ENCODE results near the gene SERF2.
A peak's percentile ranks its signal among the peaks of the same experiment; 100 is the strongest.
"Not testable (repeated sequence)": the region's sequence is repeated elsewhere in the genome, so short reads cannot be mapped to it uniquely, and the experiment has no call there.

The SERF2 gene
- 170 to 272 reads per million in 2 donors for total RNA-seq

DNA sequence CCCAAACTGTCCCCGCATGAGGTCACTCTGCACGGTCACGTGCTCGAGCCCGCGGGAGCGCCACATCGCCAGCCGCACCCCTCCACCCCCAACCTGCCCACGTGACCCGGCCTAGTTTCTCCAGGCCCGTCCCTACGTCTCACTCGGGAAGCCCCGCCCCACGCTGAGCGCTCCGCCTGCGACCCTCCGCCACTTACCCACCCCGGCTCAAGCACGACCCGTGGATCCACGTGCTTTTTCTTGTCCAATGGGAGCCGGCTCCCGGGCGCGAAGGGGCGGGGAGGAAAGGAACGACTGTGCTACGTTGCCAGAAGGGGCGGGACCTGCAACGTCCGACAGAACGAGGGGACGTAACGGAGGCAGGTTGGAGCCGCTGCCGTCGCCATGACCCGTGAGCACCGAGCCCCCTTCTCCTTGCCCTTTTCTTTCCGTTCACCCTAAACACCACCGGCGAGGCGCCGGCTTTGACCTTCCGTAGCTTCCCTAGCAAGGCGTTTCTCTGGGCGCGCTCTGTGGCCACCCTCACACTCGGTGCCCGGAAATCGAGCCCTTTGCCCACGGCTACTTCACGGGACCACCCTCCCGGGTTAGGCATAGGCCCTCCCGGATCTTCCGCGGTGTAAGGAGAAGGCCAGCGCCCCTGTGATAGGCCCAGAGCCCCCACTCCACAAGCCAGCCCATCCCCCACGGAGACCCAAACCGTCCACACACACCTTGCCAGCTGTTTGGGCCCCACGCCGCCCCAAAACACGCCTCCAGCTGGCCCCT lies at the start of gene SERF2:
SERF2 (plus strand) TSS at position 328 of the 768 bp plus-strand sequence; CDS start at position 385, 57 bp downstream.
- DNase-seq: peak; percentile 99

DNA sequence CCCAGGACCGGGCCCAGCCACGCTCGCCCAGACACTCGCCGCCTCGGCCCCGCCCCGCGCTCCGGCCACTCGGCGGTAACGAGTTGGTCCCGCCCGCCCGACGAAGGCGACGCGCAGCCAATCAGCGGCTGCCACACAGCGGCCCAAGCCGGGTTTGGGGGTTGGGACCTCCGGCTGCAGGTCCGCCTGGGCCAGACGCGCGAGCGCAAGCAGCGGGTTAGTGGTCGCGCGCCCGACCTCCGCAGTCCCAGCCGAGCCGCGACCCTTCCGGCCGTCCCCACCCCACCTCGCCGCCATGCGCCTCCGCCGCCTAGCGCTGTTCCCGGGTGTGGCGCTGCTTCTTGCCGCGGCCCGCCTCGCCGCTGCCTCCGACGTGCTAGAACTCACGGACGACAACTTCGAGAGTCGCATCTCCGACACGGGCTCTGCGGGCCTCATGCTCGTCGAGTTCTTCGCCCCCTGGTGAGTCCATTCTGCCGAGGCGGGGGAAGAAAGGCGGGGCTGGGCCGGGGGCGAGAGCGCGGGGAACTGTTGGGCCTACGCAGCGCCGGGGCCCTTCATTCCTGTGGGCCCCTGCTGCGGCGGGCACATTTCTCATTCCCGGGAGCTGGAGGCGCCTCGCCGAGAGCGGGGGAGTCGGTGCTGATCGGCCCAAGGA lies 45.7 kb upstream of the SERF2 start, which contains the start of gene PDIA3:
PDIA3 (plus strand) TSS at position 194 of the 658 bp plus-strand sequence; CDS start at position 296, 102 bp downstream.
- DNase-seq: peak; percentile 76

DNA sequence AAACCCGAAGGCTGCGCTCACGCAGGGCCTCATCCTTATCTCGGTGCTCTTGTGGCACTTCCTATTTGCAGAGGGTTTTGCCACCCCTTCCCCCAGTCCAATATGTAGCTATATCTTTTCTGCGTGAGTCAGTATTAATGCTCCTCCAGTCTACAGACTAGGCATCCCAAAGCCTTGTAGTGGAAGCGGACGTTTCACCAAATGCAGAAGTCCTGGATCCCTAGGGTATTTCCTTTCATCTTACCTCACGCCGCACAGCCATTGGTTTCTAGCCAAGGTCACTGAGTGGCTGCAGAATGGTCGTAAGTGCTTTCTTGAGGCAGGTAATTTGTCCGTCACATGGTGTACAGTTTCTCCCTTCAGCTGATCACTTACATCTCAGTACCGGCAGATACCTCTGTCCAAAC lies 45.2 kb upstream of the SERF2 start:
- DNase-seq: not testable (repeated sequence)

DNA sequence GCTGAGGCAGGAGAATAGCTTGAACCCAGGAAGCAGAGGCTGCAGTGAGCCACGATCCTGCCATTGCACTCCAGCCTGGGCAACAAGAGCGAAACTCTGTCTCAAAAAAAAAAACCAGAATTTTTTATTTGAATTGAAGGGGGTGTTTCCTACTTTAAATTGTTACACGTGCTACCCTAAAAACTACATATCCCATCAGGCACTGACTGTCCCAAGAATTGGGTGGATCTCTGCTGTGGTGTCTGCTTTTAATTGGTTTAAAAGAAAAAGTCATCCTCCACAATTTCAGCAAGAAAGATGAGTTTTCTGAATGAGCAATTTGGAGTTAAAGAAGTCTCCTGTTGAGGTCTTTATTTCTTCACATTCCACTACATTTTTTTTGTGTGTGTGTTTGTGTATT lies 43.7 kb upstream of the SERF2 start:
- no peak for DNase-seq

DNA sequence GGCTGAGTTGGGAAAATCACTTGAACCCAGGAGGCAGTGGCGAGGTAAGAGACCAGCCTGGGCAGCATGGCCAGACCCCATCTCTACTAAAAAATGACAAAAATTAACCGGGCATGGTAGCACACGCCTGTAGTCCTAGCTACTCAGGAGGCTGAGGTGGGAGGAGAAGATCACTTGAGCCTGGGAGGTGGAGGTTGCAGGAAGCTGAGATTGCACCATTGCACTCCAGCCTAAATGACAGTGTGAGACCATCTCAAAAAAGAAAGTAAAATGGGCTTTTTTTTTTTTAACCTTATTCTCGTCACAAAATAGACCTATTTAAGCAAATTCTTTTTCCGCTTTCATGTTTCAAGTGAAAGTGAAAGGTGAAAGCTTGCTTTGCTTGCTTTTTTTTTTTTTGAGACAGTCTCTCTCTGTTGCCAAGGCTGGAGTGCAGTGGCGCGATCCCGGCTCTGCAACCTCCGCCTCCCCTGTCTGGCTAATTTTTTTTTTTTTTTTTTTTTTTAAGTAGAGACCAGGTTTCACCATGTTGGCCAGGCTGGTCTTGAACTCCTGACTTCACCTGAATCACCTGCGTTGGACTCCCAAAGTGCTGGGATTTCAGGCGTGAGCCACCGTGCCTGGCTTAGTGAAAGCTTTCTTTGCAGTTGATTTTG lies 42.3 kb upstream of the SERF2 start:
- DNase-seq: peak; percentile 32

DNA sequence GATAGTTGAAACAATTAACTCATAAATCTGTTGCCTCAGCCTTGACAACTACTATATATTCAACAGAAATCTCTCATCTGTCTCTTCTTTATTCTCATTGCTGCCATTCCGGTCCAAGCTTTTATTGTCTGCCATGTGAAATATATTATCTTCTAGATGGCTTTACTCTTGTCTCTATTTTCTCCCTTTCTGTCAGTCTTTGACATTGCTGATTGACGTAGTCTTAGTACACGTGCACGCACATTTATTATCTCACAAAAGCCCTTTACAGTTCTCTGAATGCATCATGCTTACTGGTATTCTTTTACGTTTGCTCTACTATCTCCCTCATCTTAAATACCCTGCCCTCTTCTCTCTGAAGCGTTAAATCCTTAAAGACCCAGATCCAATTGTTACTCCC lies 40.2 kb upstream of the SERF2 start:
- no peak for DNase-seq

DNA sequence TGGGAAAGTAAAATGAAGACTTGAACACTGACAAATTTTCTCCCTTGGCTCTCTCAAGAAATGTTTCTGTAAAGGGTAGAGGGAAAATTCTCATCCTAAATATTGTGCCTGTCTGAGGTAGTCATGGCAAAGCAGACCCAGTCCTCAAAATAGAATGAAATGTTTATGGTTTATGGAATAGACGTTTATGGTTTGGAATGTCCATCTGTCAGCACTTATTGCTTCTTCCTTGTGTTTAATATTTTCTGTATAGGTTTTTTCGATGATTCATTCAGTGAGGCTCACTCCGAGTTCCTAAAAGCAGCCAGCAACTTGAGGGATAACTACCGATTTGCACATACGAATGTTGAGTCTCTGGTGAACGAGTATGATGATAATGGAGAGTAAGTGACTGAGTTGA lies 29.3 kb upstream of the SERF2 start:
- no peak for DNase-seq

DNA sequence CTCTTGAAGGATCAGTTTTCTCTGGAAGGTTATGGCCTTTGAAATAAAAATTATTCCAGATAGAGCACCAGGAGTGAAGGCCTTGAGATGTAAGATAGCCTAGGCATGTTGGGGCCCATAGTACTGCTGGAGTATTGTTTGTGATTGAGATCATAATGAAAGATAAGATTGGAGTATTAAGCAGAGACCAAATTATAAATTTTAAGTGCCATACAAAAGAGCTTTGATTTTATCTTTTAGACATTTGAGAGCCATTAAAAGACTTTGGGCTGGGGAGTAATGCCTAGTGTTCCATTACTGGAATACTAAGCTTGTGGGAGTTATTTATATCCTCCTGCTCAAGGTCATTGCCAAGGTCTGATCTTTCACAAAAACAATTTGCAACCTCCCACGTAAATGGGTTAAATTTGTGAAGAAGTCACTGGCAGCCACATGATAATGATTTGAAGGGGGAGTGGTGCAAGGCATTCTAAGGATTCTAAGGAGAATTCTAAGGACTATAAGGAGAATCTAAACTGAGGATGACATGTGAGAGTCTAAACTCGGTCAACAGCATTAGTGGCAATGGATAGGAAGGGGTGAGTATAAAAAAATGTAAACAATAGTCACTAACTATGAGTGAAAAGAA lies 28.2 kb upstream of the SERF2 start:
- no peak for DNase-seq

DNA sequence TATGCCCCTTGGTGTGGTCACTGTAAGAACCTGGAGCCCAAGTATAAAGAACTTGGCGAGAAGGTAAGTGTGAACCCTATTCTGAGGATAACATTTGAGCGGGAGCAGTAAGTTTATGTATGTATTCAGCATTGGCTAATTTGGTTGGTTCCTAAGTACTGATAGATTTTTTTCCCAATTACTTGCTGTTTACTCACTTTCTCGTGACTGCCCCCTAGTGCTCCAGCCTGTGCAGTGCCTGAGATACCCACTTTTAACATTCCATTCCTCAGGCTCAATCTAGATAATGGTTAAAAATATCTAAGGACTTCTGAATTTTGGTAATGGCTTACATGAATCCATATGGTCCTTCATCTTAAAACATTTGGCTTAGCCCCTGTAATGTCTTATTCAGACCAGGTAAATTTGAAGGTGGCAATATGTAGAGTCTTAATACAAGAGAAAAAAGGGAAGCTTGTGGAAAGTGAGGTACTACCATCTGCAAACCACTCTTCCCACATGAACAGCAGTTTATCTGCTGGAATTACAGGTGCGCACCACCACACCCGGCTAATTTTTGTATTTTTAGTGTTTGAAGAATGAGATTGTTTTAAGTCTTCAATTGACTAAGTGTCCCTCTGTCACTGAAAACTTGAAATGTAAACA lies 22.4 kb upstream of the SERF2 start:
- DNase-seq: peak; percentile 59

DNA sequence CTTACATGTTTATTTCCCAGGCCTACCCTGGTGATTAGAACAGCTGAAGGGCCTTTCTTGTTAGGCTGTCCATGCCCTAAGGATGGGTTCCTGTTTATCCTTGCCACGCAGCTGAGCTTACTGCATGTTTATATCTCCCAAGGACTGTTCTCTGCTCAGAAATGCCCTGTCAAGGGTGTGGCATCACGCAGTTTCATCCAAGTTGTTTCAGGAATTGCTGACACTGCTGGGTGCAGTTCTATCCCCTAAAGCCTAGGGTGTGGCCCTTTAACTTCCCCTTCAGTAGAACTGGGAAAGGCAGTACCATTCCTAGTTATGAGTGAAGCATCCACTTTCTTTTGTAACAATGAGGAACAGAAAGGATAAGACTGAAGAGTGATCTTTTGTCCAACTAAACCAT lies 20.3 kb upstream of the SERF2 start:
- no peak for DNase-seq

DNA sequence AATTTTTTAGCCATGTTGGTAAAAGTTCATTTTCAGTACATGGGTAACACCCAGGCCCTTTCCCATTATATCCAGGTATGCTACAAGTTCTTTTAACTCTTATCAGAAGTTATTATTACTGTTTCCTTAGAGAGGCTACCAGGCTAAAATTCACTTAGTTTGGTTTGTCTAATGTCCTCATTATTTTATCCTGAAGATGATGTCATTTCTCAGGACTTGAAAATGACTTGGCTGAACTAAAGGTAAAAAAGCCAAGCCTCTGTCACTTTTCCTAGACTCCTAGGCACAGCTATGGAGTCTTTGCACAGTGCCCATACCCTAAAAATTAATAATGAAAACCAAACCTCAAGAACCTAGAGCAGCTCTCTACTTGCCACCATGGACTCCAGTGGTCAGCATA lies 19.5 kb upstream of the SERF2 start:
- DNase-seq: no peak

DNA sequence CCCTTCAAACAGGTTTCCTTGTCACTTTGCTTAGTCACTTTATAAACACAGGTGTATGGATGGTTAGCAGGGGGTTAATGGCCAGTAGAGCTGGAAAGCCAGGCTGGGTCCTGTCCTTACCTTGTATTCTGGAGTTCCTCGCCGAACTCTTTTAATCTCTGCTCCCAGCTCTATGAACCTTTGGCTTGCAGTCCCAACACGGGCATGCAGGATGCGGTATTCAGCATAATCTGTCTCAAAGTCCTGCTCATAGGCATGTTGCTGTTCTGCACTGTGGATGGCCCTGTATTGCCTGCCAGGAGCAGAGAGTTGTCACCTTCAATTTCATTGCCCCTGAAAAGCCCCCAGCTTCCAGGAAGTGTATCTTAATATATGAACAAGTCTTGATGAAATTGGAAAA lies 18.1 kb upstream of the SERF2 start:
- DNase-seq: no peak

DNA sequence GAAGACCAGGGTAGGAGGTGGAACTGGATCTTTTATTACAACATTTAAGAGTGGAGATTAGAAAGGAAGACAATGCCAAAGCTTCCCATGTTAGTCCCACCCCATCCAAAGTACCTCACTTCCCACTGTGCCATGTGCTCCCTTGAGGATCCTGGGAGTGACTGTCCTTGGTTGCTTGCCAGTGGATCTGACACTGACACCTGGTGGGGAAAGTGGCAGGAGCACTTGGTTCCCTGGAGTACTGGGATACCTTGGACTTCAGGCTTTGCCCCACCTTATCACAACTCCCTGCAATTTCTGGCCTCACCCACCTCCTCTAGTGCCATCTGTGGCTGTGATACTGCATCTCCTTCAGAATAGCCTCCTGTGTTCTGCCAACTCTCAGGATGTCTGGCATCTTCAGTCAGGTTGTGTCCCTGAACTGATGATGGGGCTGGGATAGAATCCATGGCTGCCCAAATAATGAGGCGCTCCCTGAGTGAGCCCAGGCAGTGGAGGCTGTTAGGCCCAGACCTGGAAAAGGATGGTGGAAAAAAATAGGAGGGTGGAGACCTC lies 16.6 kb upstream of the SERF2 start:
- no peak for DNase-seq

DNA sequence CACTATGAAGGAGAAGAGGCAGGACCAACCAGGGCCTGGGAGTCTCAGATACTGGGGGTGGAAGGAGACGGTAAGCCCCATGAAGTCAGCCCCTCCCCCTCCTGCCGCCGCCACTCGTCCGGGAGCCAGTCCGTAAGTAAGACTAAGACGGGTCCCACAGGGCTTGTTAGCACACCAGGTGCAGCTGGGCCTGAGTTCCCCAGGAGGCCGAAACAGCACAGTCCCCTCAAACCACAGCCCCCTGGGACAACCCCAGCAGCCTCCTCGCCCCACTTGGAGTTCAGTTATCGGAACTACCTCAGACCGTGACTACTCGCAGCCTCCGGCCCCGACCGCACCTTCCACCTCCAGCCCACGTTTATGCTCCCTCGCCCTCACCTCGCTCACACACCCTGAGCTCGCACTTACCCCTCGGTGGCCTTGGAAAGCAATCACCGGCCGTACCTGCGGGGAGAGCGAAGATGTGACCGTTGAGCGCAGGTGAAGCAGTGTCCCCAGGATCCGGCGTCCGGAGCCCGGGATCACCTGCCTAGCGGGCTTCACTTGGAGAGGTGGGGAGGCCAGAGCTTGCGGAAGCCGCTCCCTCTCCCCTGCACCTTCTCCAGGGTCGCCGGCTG lies 15.9 kb upstream of the SERF2 start:
- DNase-seq: peak; percentile 10

DNA sequence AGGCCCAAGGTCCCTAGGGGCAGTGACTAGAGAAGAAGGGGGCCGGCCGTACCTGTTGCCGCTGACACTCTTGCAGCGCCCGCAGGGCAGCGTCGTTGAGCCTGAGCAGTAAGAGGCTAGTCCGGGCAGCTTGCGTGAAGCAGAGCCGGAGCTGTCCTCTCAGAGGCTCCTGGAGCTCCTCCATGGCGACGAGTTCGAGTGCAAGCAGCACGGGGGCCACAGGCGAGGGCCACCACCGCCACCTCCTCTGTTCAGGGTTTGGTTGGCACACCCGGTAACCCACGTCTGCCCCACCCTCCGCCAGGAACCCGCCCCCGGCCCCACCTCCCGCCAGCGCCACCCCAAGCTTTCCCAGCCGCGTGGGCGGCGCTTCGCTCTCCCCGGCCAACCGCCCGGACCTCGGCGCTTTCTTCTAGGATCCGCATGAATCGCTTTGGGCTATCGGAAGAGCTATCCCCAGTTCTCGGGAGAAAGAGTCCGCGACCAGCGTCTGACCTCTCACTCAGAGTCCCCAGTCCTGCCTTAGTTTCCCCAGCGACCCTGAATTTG lies 15.3 kb upstream of the SERF2 start, which contains the start of gene ELL3:
ELL3 (minus strand) TSS at position 249 of the 549 bp plus-strand sequence; CDS start at position 184, 65 bp downstream.
- DNase-seq: peak; percentile 73

DNA sequence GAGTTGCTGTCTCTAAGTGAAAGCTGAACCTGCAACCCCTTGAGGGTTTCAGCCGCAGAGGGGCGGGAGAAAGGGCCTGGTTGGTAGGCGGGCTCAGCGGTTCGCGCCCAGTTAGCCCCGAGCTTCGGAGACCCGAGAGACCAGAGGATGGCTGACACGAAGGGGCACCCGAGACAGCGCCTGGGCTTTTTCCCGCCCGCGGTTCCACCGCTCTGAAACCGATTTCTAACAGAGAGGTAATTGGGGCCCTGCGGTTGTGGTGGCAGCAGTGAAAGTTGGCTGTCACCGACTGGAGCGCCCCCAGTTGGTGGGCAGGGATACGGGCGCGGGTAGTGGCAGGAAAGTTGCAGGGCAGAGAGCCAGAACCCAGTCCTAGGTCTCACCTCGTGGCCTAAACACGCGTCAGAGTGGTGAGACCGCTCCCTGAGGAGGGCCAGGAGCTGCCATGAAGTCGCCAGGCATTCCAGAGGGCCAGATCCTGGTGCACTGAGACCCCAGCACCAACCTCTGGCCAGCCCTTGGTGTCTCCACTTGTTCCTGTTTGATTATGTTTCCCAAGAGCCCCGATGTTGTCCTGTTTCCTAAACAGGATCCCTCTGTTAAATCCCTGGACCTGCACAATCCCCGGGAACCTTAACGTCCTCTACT lies 14.7 kb upstream of the SERF2 start:
- DNase-seq: peak; percentile 84

DNA sequence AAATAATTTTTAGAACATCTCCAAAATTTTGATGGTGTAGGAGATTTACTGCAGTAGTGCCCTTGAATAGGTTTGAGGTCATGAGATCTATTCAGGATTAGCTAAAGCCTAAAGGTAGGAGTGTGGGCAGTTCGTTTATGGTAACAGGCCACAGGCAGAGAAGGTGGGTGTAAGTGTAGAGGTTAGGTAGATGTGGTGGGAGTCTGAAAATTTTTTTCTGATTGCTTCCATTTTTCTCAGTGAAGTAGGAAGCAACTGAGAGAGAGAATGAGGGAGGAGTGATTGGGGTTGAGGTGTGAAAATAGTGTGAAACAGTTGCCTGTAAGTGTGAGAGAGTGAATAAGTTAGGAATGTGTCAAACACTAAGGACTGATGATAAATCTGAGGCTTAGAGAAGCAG lies 13.1 kb upstream of the SERF2 start:
- no peak for DNase-seq

DNA sequence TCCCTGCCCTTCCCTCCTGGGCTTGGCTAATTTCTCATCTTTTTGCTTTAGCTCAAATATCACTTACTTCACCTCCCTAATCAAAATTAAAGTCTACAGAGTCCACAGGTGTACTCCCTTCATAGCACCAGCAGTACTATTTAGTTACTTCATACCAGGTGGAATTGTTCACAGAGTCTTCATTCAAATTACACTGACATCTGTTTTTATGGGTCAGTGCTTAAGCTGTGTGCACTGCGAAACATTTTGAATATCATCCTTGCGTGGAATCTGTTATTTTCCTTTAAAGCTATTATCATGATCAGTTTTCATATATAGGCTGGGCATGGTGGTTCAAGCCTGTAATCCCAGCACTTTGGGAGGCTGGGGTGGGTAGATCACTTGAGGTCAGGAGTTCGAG lies 2.7 kb upstream of the SERF2 start:
- DNase-seq: no peak

DNA sequence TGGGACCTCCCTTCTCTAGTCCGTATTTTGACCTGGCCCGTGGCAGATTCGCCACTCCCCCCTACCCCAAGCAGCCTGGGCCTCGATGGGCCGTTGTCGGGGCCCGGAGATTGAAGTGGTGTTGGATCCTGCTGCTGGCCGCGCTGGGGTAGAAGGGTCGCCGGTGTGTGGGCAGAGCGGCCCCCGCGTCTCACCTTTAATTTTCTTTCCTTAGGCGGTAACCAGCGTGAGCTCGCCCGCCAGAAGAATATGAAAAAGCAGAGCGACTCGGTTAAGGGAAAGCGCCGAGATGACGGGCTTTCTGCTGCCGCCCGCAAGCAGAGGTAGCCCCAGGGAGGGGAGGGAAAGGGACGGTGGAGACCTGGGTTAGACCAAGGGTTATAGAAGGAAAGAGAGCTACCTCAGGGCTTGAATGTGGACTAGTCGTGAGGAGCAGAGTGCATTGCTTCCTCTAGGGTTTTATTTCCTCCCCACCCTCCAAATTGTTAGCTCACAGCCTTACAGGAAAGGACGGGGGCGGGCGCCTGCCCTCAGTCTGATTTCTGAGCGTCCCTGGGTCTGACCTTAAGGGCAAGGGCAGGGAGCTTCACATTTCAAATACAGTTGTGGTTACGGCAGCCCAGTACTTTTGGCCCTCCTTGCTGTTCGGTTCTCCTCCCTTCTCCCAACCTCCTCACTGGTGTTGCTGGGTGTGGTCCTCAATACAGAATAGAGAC lies 799 bp downstream of the SERF2 start:
- DNase-seq: no peak

DNA sequence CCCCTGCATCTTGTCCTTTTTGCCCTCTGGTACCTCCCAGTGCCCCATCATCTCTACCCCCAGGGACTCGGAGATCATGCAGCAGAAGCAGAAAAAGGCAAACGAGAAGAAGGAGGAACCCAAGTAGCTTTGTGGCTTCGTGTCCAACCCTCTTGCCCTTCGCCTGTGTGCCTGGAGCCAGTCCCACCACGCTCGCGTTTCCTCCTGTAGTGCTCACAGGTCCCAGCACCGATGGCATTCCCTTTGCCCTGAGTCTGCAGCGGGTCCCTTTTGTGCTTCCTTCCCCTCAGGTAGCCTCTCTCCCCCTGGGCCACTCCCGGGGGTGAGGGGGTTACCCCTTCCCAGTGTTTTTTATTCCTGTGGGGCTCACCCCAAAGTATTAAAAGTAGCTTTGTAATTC lies 1.5 kb downstream of the SERF2 start:
- DNase-seq: no peak

All from T-helper 9 cell (primary cell).